ENCODE measurements around the gene NEK6.

DNA sequence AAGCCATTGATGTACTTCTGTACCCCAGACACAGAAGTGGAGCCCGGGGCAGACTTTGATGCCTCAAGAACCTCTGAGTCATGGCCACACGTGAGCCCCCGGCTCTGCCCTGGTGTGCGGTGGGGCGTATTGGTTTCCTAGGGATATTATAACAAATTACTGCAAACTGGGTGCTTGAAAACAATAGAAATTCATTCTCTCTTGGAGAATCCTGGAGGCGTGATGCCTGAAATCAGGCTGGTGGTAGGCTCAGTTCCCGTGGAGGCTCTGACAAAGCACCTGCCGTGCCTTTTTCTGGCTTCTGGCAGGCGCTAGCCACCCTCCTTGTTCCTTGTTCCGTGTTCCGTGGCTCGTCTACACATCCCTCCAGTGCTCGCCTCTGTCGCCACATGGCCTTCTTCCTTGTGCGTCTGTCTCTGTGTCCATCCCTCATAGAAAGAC lies 24.2 kb downstream of the NEK6 start:
- TF ChIP-seq SUZ12 (IDR thresholded peaks at IDR 0.05; ENCODE audit: unreplicated experiment) (no peak), CTCF (IDR thresholded peaks at IDR 0.05 in 2 of 3, conservative IDR thresholded peaks at IDR 0.05 in 1 of 3; ENCODE audit: control insufficient read depth in 2 of 3, extremely low read depth in 1 of 3, insufficient read depth in 1 of 3, low read depth in 3 of 3, low read length in 3 of 3) (no peak)
- TF ChIP-seq, protein P1, sequence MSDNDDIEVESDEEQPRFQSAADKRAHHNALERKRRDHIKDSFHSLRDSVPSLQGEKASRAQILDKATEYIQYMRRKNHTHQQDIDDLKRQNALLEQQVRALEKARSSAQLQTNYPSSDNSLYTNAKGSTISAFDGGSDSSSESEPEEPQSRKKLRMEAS (IDR thresholded peaks at IDR 0.05; ENCODE audit: low read depth, low read length), result no peak

Measured in GM12878 (cell line).